Stomach smooth muscle (tissue), 2 donors: ENCODE measurements around the gene RNF133.
"Not testable (repeated sequence)": the region's sequence is repeated elsewhere in the genome, so short reads cannot be mapped to it uniquely, and the experiment has no call there.

Experiments
- H3K27ac ChIP-seq: one replicate; pipeline ENCODE4 v1.7.0; 2013; ENCODE audit warnings: mild to moderate bottlenecking, low read length, inconsistent platforms
- H3K27me3 ChIP-seq, 2 donors: one replicate each; pipeline ENCODE4 v1.7.0; 2013; ENCODE audit warnings: low read length in 2 of 2; ENCODE audit not compliant: insufficient read depth in 2 of 2, control insufficient read depth in 1 of 2
- H3K36me3 ChIP-seq, 2 donors: one replicate each; pipeline ENCODE4 v1.7.0; 2013; ENCODE audit warnings: low read length in 2 of 2; ENCODE audit not compliant: control insufficient read depth in 2 of 2, insufficient read depth in 2 of 2
- H3K4me1 ChIP-seq: one replicate; pipeline ENCODE4 v1.7.0; 2013; ENCODE audit warnings: low read length; ENCODE audit not compliant: control insufficient read depth, insufficient read depth
- H3K4me3 ChIP-seq, 2 donors: one replicate each; pipeline ENCODE4 v1.7.0; 2013; ENCODE audit warnings: low read length in 2 of 2
- H3K9ac ChIP-seq, 2 donors: one replicate each; pipeline ENCODE4 v1.7.0; 2013; ENCODE audit warnings: low read length in 2 of 2, mild to moderate bottlenecking in 1 of 2
- H3K9me3 ChIP-seq, 2 donors: one replicate each; pipeline ENCODE4 v1.7.0; 2013; ENCODE audit warnings: low read length in 2 of 2; ENCODE audit not compliant: control insufficient read depth in 2 of 2
- donor health status: healthy.
- donor health status: Pancreatic carcinoma.

The RNF133 gene

DNA sequence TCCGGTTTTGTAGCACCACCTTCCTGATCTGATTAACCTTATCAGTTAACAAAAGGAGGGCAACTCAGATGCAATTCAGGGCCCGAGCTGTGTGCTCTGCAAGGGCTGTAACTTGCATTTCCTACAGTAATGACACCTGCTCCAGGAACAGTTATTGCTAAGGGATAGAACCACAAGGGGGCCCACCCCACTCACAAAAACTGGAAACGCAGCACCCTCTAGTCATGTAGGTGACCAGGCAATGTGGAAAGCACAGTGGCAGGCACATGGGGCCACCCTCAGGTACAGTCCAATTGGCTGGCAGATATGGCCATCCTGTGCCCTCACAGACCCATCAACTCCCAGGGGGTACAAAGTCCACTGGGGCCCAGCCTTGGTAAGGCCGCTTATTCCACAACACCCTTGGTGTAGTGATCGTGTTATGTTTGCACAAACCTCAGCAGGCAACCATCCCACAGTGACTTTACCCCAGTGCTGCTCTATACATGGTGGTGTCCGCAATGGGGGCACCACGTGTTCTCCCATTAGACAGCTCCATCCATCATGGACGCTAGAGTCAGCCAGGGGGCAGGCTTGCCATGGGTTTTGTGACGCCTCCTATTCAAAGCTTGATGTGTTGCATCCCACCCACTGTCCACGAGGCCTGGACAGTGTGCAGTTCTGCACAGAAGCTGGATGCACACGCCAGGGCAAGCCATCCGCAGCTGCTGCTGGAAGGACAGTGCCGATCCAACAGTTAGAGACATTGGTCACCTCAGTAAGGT, 9.4 kb downstream of the RNF133 start:
- Histone ChIP-seq H3K36me3 (no peaks in the 10 kb centered on the region), H3K9ac (no peak overlapping the region), H3K27ac (no peak overlapping the region), H3K27me3 (no peaks in the 10 kb centered on the region), H3K4me3 (no peak overlapping the region), H3K9me3 (no peaks in the 10 kb centered on the region), H3K4me1 (no peaks in the 10 kb centered on the region)

DNA sequence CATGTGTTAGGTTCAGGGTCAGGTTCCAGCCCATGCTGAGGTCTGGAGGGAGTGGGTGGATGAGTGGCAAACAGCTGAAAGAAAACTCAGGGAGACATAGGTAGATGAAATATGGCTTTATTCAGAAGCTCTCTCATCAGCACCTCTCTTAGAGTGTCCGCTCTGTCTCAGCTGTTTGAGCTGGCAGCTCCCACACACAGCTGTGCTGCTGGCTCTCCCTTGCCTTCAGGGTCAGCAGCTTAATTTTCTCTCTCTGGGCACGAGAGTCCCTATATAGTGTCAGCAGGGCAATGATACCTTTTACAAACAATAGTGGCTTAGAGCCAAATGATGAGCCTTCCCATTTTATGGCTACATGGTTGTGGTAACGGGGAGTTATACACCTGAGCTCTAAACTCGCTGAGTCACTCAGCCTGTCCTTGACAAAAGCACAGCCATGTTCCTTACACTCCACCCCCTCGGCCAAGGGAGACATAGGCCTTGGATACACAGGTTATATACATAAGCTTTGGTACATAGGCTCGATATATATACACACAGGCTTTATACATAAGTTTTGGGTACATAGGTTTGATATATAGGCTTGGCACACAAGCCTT, 10.4 kb downstream of the RNF133 start:
- no peaks in the 10 kb centered on the region for H3K9me3 ChIP-seq
- H3K36me3 ChIP-seq = no peaks in the 10 kb centered on the region
- no peaks in the 10 kb centered on the region for H3K4me1 ChIP-seq
- no peaks in the 10 kb centered on the region for H3K27me3 ChIP-seq
- H3K9ac ChIP-seq = no peak overlapping the region
- no peak overlapping the region for H3K27ac ChIP-seq
- H3K4me3 ChIP-seq = no peak overlapping the region

DNA sequence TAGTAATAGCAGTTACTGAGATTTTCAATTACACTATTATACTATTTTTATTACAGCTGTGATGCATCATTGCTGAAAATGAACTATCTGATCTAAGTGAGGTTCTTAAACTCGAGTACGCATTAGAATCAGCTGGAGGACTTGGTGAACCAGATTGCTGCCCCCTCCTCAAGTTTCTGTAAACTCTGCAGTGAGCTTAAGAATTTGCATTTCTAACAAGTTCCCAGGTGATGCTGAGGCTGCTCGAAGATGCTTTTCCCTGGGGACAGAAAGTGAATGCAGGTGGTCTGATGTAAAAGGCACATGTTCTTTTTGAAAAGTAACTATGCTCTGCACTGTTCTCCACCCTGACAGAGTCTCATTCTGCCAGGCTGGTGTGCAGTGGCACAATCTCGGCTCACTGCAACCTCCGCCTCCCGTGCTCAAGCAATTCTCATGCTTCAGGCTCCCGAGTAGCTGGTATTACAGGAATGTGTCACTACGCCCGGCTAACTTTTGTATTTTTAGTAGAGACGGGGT, 12.5 kb downstream of the RNF133 start:
- no peak overlapping the region for H3K4me3 ChIP-seq
- no peak overlapping the region for H3K27ac ChIP-seq
- no peaks in the 10 kb centered on the region for H3K36me3 ChIP-seq
- H3K27me3 ChIP-seq = no peaks in the 10 kb centered on the region
- no peaks in the 10 kb centered on the region for H3K9me3 ChIP-seq
- no peak overlapping the region for H3K9ac ChIP-seq
- no peaks in the 10 kb centered on the region for H3K4me1 ChIP-seq

GRCh38 chr7:122684504-122684903, 14.4 kb downstream of the RNF133 start:
- Histone ChIP-seq H3K36me3 (no peaks in the 10 kb centered on the region), H3K9ac (no peak overlapping the region), H3K27me3 (no peaks in the 10 kb centered on the region), H3K9me3 (no peaks in the 10 kb centered on the region), H3K4me1 (no peaks in the 10 kb centered on the region), H3K27ac (no peak overlapping the region), H3K4me3 (no peak overlapping the region)

DNA sequence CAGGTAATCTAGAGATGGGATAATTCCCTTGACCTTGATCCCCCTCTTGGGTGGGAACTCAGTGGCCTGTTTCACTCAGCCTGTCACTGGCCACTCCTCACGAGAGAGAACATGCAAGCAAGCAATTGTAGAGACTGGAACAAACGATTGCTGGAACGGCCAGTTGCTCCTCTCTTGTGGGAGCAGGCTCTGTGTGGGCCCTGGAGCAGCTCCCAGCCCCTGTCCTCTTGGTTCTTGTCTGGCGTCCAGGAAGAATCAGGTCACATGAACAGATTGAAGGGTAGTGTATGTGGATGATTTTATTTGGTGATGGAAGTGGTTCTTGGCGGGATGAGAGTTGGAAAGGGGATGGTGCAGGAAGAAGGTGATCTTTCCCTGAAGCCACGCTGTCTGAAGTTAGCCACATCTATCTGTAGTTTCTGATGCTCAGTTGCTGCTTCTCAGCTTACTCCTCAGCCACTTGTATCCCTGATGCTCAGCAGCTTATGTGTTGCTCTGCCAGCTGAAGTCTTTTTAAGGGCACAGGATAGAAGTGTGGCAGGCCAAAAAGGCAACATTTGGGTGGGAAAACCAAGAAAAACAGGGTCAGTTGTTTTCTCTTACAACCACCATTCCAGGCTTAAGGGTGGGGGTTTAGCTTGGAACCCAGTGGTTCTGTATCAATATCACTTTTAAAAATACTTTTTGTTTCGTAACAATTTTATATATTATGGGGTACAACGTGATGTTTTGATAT, 15.9 kb downstream of the RNF133 start:
- H3K27me3 ChIP-seq = no peaks in the 10 kb centered on the region
- no peaks in the 10 kb centered on the region for H3K36me3 ChIP-seq
- no peak overlapping the region for H3K27ac ChIP-seq
- no peaks in the 10 kb centered on the region for H3K4me1 ChIP-seq
- H3K9me3 ChIP-seq = no peaks in the 10 kb centered on the region
- no peak overlapping the region for H3K4me3 ChIP-seq
- H3K9ac ChIP-seq = no peak overlapping the region

GRCh38 chr7:122681186-122681585, 17.7 kb downstream of the RNF133 start:
- H3K9ac ChIP-seq, H3K4me3 ChIP-seq, H3K9me3 ChIP-seq, H3K36me3 ChIP-seq, H3K27me3 ChIP-seq, H3K27ac ChIP-seq, H3K4me1 ChIP-seq: not testable (repeated sequence)

DNA sequence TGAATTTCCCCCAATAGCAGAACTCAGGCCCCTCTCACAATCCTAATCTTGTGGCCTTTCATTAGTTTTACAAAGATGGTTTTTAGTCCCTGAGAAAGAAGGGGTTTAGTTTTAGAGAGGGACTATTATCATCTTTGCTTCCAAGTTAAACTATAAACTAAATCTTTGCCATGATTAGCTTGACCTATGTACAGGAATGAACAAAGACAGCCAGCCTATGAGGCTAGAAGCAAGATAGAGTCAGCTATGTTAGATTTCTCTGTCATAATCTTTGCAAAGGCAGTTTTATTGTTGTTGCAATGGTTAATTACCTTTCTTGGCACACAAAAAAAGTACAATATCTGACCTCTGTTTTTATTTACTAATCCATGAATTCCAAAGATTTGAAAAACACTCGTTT, 19.1 kb downstream of the RNF133 start:
- H3K27me3 ChIP-seq = no peaks in the 10 kb centered on the region
- H3K36me3 ChIP-seq = no peaks in the 10 kb centered on the region
- H3K9ac ChIP-seq = no peak overlapping the region
- peaks cover 3% of the 10 kb centered on the region for H3K4me1 ChIP-seq
- H3K4me3 ChIP-seq = no peak overlapping the region
- H3K27ac ChIP-seq = no peak overlapping the region
- H3K9me3 ChIP-seq = no peaks in the 10 kb centered on the region

DNA sequence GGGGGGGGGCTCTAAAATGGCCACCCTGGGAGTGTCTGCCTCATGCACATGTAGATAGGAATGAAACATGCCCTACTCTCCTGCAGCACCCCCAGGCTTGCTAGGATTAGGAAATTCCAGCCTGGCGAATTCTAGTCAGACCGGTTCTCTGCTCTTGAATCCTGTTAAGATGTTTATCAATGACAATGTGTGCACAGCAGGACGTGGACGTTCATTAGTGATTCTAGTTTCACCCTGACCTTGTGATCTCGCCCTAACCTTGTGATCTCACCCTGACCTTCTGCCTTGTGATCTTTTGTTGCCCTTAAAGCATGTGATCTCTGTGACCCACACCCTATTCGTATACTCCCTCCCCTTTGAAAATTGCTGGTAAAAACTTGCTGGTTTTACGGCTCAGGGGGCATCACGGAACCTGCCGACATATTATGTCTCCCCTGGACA, 19.6 kb downstream of the RNF133 start:
- H3K4me3 ChIP-seq, H3K9ac ChIP-seq, H3K27me3 ChIP-seq, H3K36me3 ChIP-seq, H3K9me3 ChIP-seq, H3K4me1 ChIP-seq, H3K27ac ChIP-seq: not testable (repeated sequence)

- no peak overlapping the region for H3K4me3 ChIP-seq
Observed at GRCh38 chr7:122677149-122677548, 21.8 kb downstream of the RNF133 start.

GRCh38 chr7:122676466-122676865, 22.5 kb downstream of the RNF133 start:
- no peak overlapping the region for H3K9ac ChIP-seq
- no peaks in the 10 kb centered on the region for H3K36me3 ChIP-seq
- no peaks in the 10 kb centered on the region for H3K27me3 ChIP-seq
- H3K27ac ChIP-seq = no peak overlapping the region
- no peak overlapping the region for H3K4me3 ChIP-seq
- H3K9me3 ChIP-seq = no peaks in the 10 kb centered on the region
- peaks cover 3% of the 10 kb centered on the region for H3K4me1 ChIP-seq

More at GRCh38 chr7:122677149-122677548, 21.8 kb downstream of the RNF133 start:
- Histone ChIP-seq H3K9ac (no peak overlapping the region), H3K9me3 (no peaks in the 10 kb centered on the region), H3K4me1 (peaks cover 3% of the 10 kb centered on the region), H3K27ac (no peak overlapping the region), H3K36me3 (no peaks in the 10 kb centered on the region), H3K27me3 (no peaks in the 10 kb centered on the region)
